TTC549 (cell line): Measurements from ENCODE around the gene PLPPR3.
A peak's percentile ranks its signal among the peaks of the same experiment; 100 is the strongest.

Experiments
- FAIRE-seq: peaks from 2 replicates; lab custom pipeline; 2012; peaks lifted over from hg19 to GRCh38; lab: Jason Lieb, UNC

The PLPPR3 gene

DNA sequence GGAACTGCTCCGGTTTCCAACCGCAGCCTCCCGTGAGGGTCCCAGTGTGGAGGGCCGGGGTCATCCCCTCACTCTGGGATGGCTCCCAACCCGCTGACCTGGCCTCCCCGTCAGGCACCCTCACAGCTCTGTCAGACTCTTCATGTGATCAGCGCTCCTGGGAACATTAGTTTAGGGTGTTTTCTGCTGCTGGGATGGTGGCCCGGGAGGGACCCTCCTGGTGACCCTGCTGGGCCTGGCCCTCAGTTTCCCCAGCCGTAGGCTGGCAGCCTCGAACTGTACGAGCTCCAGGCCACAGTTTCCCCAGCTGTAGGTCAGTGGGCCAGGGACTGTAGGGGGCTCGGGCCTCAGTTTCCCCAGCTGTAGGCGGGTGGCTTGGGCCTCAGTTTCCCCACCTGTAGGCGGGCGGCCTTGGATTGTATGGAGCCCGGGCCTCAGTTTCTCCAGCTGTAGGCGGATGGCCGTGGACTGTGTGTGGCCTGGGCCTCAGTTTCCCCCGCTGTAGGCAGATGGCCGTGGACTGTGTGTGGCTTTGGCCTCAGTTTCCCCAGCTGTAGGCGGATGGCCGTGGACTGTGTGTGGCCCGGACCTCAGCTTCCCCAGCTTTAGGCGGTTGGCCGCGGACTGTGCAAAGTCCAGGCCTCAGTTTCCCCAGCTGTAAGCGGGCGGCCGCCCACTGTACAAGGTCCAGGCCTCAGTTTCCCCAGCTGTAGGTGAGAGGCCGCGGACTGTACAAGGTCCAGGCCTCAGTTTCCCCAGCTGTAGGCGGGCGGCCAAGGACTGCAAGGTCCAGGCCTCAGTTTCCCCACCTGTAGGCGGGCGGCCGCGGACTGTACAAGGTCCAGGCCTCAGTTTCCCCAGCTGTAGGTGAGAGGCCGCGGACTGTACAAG, 25.8 kb downstream of the PLPPR3 start:
- FAIRE-seq, result no peak

GRCh38 chr19:795073-795611, 26.6 kb downstream of the PLPPR3 start:
- no peak for FAIRE-seq

GRCh38 chr19:793806-794205, 27.9 kb downstream of the PLPPR3 start:
- no peak for FAIRE-seq

DNA sequence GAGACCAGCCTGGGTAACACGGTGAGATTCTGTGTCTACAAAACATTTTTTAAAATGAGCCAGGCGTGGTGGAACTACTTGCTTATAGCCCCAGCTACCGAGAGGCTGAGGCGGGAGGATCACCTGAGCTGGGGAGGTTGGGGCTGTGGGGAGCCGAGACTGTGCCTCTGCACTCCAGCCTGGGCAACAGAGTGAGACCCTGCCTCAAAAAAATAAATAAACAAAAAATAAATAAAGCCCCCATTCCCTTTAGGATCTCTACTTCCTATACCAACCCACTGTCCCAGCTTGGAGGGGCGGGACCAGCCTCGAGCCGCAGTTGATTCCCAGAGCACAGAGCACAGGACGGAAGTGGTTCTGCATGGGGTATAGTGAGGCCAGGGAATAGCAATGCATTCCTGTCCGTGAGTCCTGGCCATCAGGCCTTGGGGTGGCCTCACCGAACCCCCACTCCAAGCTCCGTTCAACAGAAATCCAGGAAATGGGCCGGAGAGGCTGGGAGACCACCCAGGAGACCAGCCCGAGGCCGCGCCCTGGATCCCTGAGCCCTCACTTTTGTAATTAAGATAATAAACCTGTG, 29.4 kb downstream of the PLPPR3 start:
- FAIRE-seq, result no peak

DNA sequence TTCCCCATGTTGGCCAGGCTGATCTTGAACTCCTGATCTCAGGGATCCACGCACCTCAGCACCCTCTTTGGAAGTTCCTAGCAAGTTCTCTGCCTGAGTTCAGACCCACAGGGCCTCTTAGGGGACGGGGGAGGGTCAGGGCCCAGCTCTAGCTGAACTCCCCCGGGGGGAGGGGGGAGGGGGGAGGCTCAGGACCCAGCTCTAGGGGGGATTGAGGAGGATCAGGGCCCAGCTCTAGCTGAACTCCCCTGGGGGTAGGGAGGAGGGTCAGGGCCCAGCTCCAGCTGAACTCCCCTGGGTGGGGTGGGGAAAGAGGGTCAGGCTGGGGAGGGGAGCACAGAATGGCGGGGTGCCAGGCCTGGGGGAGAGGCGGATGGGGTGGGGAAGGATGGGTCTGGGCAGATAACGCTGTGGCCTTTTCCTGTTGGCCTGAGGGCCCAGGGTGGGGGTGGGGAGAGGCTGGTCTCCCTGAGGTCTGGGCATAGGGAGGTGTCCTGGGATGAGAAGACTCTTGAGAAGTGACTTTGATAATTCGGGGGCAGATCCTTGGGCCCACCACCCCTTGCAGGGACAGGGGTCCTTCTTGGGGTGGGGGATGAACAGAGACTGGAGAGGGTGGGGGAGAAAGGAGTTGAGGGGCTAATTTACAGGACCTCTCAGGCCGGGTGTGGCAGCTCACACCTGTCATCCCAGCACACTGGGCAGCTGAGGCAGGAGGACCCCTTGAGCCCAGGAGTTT, 30.0 kb downstream of the PLPPR3 start:
- FAIRE-seq, result no peak

DNA sequence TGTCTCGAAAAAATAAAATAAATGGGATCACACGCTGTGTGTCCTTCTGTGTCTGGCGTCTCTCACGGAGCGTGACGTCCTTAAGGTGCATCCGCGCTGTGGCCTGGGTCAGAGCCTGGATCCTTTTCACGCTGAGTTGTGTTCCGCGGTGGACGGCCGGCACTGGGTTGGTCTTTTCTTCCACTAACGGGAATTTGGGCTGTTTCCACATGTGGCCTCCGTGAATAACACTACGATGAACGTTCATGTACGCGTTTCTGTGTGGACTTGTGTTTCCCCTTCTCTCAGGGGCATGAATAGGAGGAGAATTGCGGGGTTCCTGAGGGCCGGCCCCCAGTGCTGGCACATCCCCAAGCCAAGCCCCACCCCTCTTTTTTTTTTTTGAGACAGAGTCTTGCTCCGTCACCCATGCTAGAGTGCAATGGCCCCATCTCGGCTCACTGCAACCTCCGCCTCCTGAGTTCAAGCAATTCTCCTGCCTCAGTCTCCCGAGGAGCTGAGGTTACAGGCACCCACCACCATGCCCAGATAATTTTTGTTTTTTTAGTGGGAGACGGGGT, 30.7 kb downstream of the PLPPR3 start:
- no peak for FAIRE-seq

DNA sequence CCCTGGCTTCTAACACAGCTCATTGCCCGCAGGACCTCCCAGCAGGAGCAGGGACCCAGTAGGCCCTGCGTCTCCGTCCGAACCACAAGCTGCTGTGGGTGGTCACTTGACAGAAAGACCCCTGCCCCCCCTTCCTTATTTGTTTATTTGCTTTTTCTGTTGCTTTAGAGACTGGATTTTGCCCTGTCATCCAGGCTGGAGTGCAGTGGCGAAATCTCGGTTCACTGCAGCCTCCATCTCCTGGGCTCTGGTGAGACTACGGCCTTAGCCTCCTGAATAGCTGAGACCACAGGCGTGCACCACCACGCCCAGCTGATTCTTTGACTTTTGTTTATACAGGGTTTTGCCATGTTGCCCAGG, 32.1 kb downstream of the PLPPR3 start:
- peak; percentile 60 for FAIRE-seq

DNA sequence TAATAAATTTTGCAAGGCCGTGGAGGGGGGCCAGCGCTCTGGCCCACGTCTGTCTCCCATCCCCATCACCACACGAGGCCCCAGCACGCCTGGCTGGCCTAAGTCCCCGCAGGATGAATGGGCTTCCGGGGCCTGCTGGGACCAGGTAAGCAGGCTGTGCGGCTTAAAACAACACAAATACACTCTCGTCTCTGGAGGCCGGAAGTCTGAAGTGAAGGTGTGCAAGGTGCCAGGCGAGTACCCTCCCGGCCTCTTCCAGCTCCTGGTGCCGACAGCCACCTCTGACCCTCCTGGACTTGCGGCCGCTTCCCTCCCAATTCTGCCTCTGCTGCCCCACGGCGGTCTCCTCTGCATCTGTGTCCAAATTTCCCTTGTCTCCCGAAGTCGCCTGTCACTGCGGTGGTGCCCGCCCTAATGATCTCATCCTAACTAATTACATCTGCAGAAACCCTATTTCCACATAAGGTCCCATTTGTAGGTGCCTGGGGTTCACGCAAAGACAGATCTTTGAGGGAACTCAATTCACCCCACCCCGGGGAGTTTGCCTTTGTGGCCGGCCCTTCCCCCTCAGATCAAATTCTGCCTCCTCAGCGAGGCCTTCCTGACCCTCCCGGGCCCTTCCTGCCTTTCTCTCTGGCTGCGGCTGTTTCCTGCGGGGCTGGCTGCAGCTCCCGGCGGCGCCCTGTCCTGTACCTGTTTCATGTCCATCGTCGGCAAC, 32.6 kb downstream of the PLPPR3 start:
- FAIRE-seq, result no peak

- FAIRE-seq, result no peak
These were observed 33.1 kb downstream of the PLPPR3 start for GRCh38 chr19:788686-788982.

- FAIRE-seq, result no peak
These were observed 34.2 kb downstream of the PLPPR3 start for GRCh38 chr19:787536-787935.

GRCh38 chr19:784541-784940, 37.2 kb downstream of the PLPPR3 start:
- no peak for FAIRE-seq

DNA sequence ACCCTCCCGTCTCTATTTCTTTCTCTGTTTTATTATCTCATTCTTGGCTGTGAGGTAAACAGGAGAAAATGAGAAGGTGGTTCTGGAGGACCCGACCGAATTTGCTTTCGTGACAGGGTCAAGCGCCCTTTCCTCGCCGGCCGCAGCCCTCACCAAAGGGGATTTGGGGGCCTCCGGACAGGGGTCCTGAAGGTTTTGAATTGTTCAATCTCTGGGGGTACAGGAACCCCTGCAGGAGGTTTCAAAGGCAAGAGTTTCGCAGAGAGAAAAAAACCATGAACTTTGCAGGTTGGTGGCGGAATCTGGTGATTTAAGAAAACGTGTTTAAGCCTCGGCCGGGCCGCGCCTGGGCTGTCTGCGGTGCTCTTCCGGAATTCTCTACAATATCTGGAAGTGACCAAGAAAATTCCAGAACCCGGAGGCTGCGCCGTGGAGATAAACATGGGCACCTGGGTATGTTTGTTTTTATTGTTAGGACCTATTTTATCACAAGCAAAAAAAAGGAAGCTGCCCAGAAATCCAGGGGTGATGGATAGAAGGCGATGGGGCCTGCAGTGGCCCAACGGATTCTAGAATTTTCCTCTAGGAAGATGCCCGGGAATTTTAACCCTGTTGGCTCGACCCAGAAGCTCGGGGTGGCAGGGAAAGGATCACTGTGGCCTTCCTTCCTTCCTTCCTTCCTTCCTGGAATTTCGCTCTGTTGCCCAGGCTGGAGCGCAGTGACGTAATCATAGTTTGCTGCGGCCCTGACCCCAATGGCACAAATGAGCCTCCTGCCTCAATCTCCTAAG, 38.7 kb downstream of the PLPPR3 start:
- FAIRE-seq, result no peak

- FAIRE-seq, result no peak
These were observed 39.4 kb downstream of the PLPPR3 start for GRCh38 chr19:782185-782877.

- FAIRE-seq, result no peak
These were observed 40.0 kb downstream of the PLPPR3 start for GRCh38 chr19:781800-782184.

DNA sequence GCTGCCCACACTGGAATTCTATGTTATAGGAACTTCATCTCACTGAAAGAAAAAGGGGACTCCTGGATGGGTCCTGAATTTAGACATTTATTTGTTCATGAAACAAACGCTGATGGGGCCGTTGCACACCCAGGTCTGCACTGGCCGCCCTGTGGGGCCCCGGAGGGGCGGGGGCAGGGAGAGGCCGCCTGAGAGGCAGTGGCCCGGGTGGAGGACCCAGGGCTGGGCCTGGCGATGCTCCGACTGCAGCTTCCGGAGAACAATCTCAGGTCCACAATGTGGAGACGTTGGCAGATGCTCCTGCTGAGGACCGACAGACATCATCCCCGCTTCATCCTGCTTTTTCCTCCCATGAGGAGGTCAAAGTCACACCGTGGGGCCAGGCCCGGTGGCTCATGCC, 40.8 kb downstream of the PLPPR3 start:
- FAIRE-seq, result no peak

- FAIRE-seq, result no peak
These were observed 42.7 kb downstream of the PLPPR3 start for GRCh38 chr19:778910-779653.

DNA sequence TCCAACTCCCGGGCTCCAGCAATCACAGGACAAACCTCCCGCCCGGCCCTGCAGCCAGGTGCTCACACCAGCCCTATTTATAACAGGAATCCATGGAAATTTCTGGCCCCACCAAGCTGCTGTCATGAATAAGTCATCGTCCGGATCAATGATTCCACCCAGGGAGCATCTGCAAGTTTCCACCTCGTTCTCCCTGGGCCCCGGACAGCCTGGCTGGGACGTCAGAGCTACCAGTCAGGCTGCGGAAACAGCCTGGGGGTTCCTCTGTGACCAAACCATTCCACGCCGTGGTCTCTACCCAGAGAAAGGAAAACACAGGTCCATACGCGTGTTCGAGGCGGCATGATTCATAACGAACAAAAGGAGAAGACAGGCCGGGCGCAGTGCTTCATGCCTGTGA, 45.2 kb downstream of the PLPPR3 start:
- FAIRE-seq, result no peak

DNA sequence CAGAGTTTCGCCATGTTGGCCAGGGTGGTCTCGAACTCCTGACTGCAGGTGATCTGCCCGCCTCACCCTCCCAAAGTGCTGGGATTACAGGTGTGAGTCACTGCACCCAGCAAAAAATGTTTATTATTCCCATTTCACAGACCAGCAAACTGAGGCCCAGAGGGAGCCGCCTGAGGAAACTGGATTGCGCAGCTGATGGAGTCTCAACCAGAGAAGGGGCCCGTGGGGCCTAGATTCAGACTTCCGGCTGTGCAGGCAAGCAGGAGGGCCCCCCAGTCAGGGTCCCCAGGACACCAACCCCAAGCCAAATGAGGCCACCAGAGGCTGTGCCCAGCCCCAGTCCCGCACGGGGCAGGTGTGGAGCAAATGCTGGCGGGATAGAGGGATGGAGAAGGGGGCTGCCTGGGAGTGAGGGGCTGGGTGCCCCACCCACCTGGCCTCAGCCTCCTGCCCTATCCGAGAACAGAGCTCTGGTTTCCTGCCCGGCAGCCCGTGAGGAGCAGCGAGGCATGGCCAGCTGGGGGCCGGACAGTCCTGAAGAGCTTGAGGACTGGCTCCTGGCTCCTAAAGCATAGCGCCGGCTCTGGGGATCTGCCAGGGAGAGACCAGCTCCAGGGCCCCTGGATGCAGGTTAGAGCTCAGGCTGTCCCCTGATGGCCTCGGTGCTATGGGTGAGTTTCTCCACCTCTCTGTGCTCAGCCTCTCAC, 48.9 kb downstream of the PLPPR3 start:
- FAIRE-seq, result no peak

GRCh38 chr19:772063-772462, 49.7 kb downstream of the PLPPR3 start:
- FAIRE-seq, result no peak
